SK-N-SH treated with all-trans-retinoic acid at 6 μM for 48 hours (cell line): ENCODE results near the gene FGF4.

Experiments
- ATAC-seq: fragments of 200-7000 bp; cut with Tn5 transposase; 3 replicates; pipeline ENCODE4 v1.9.1; 2020; ENCODE audit warnings: mild to moderate bottlenecking, moderate library complexity
- ARNTL ChIP-seq: fragments of 450-650 bp; formaldehyde crosslinking; IDR thresholded peaks from 2 replicates; pipeline ENCODE4 v1.5.0; 2020; ENCODE audit warnings: low read depth, mild to moderate bottlenecking, moderate library complexity, borderline replicate concordance
- BACH2 ChIP-seq: fragments of 250-450 bp; sonication (Bioruptor Pico); IDR thresholded peaks from 2 replicates; pipeline ENCODE4 v1.9.0; 2021; ENCODE audit warnings: mild to moderate bottlenecking, borderline replicate concordance
- CSDC2 ChIP-seq: fragments of 250-450 bp; sonication (Bioruptor Pico); IDR thresholded peaks from 2 replicates; pipeline ENCODE4 v1.5.0; 2020; ENCODE audit warnings: mild to moderate bottlenecking, moderate library complexity
- CSRNP3 ChIP-seq: fragments of 250-450 bp; sonication (Bioruptor Pico); IDR thresholded peaks from 2 replicates; pipeline ENCODE4 v1.5.1; 2021; ENCODE audit warnings: mild to moderate bottlenecking, moderate library complexity
- ESRRG ChIP-seq: fragments of 250-450 bp; sonication (Bioruptor Pico); IDR thresholded peaks from 2 replicates; pipeline ENCODE4 v1.6.1; 2021; ENCODE audit warnings: mild to moderate bottlenecking
- GLIS3 ChIP-seq: fragments of 250-450 bp; sonication (Bioruptor Pico); IDR thresholded peaks from 2 replicates; pipeline ENCODE4 v1.5.0; 2020; ENCODE audit warnings: mild to moderate bottlenecking, moderate library complexity
- ISL1 ChIP-seq: fragments of 250-450 bp; sonication (Bioruptor Pico); IDR thresholded peaks from 2 replicates; pipeline ENCODE4 v2.1.2; 2022; ENCODE audit warnings: mild to moderate bottlenecking, moderate library complexity
- OSR1 ChIP-seq: fragments of 250-450 bp; sonication (Bioruptor Pico); IDR thresholded peaks from 2 replicates; pipeline ENCODE4 v1.8.0; 2022; ENCODE audit warnings: moderate library complexity, mild to moderate bottlenecking, inconsistent platforms
- PATZ1 ChIP-seq: fragments of 250-450 bp; sonication (Bioruptor Pico); IDR thresholded peaks from 2 replicates; pipeline ENCODE4 v1.8.0; 2020; ENCODE audit warnings: mild to moderate bottlenecking, moderate library complexity, borderline replicate concordance
- POU6F1 ChIP-seq: fragments of 250-450 bp; sonication (Bioruptor Pico); IDR thresholded peaks from 2 replicates; pipeline ENCODE4 v1.8.0; 2021; ENCODE audit warnings: low read depth, mild to moderate bottlenecking, moderate library complexity, borderline replicate concordance
- PPARA ChIP-seq: fragments of 250-450 bp; sonication (Bioruptor Pico); IDR thresholded peaks from 2 replicates; pipeline ENCODE4 v1.5.0; 2020; ENCODE audit warnings: mild to moderate bottlenecking, borderline replicate concordance
- RARB ChIP-seq: fragments of 250-450 bp; sonication (Bioruptor Pico); IDR thresholded peaks from 2 replicates; pipeline ENCODE4 v1.8.0; 2021; ENCODE audit warnings: mild to moderate bottlenecking, moderate library complexity
- SNAI2 ChIP-seq: fragments of 250-450 bp; sonication (Bioruptor Pico); IDR thresholded peaks from 2 replicates; pipeline ENCODE4 v1.5.0; 2020; ENCODE audit warnings: mild to moderate bottlenecking, moderate library complexity
- TCF4 ChIP-seq: fragments of 250-450 bp; sonication (Bioruptor Pico); IDR thresholded peaks from 2 replicates; pipeline ENCODE4 v1.8.0; 2021; ENCODE audit warnings: mild to moderate bottlenecking, moderate library complexity, borderline replicate concordance
- TOX ChIP-seq: fragments of 250-450 bp; sonication (Bioruptor Pico); IDR thresholded peaks from 2 replicates; pipeline ENCODE4 v1.8.0; 2021; ENCODE audit warnings: mild to moderate bottlenecking, moderate library complexity, borderline replicate concordance
- ZFP3 ChIP-seq: fragments of 250-450 bp; sonication (Bioruptor Pico); IDR thresholded peaks from 2 replicates; pipeline ENCODE4 v1.5.0; 2020; ENCODE audit warnings: mild to moderate bottlenecking, moderate library complexity
- ZFP30 ChIP-seq: fragments of 450-650 bp; formaldehyde crosslinking; IDR thresholded peaks from 2 replicates; pipeline ENCODE4 v1.5.0; 2022; ENCODE audit warnings: mild to moderate bottlenecking, moderate library complexity
- ZNF565 ChIP-seq: fragments of 450-650 bp; formaldehyde crosslinking; conservative IDR thresholded peaks from 2 replicates; pipeline ENCODE4 v1.5.0; 2020; ENCODE audit warnings: low read depth, mild to moderate bottlenecking, moderate library complexity
- ZNF70 ChIP-seq: fragments of 450-650 bp; formaldehyde crosslinking; IDR thresholded peaks from 2 replicates; pipeline ENCODE4 v1.5.0; 2020; ENCODE audit warnings: mild to moderate bottlenecking, moderate library complexity
- ZNF8 ChIP-seq: fragments of 450-650 bp; formaldehyde crosslinking; IDR thresholded peaks from 2 replicates; pipeline ENCODE4 v1.5.0; 2020; ENCODE audit warnings: mild to moderate bottlenecking, moderate library complexity
- TF ChIP-seq, protein P1 (sequence below): fragments of 250-450 bp; sonication (Bioruptor Pico); IDR thresholded peaks from 2 replicates; pipeline ENCODE4 v1.5.1; 2020; ENCODE audit warnings: low read depth, mild to moderate bottlenecking, moderate library complexity
- TF ChIP-seq, protein P2 (sequence below): fragments of 250-450 bp; sonication (Bioruptor Pico); IDR thresholded peaks from 2 replicates; pipeline ENCODE4 v1.5.0; 2020; ENCODE audit warnings: mild to moderate bottlenecking, moderate library complexity

FGF4 gene

DNA sequence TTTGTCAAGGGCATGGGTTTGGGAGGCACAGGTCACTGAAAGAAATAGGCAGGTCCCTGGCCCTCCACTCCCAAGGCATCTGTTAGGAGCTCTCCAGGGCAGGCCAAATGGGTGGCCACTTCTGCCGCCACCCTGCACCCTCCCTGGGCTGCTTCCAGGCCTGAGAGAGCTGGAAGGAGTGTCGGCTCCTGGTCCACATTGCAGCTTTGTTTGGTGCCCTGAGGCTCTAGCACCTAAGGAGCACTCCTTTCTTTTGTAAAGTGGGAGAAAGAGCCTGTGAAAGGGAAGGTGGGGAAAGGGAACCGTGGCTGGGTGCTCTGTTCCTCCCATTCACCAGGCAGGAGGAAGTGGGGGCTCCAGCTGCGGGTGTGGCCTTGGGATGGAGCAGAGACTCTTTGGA, 12.3 kb upstream of the FGF4 start:
- no peak for TF ChIP-seq BACH2
- TF ChIP-seq ISL1: no peak
- TF ChIP-seq ESRRG (CRISPR knock-in tag): no peak
- TF ChIP-seq POU6F1 (CRISPR knock-in tag): no peak
- TF ChIP-seq ZNF565 (CRISPR knock-in tag): no peak
- no peak for TF ChIP-seq ZFP30 (CRISPR knock-in tag)
- no peak for TF ChIP-seq CSRNP3 (CRISPR knock-in tag)
- TF ChIP-seq GLIS3: no peak
- TF ChIP-seq PATZ1 (CRISPR knock-in tag): no peak
- ATAC-seq: no peak

- TF ChIP-seq PPARA (CRISPR knock-in tag) (no peak), ISL1 (no peak), SNAI2 (CRISPR knock-in tag) (no peak), OSR1 (CRISPR knock-in tag) (no peak), CSRNP3 (CRISPR knock-in tag) (no peak), TCF4 (CRISPR knock-in tag) (no peak), BACH2 (no peak), ZFP3 (CRISPR knock-in tag) (no peak), RARB (CRISPR knock-in tag) (no peak), ARNTL (no peak), CSDC2 (CRISPR knock-in tag) (no peak)
- TF ChIP-seq, protein P1, sequence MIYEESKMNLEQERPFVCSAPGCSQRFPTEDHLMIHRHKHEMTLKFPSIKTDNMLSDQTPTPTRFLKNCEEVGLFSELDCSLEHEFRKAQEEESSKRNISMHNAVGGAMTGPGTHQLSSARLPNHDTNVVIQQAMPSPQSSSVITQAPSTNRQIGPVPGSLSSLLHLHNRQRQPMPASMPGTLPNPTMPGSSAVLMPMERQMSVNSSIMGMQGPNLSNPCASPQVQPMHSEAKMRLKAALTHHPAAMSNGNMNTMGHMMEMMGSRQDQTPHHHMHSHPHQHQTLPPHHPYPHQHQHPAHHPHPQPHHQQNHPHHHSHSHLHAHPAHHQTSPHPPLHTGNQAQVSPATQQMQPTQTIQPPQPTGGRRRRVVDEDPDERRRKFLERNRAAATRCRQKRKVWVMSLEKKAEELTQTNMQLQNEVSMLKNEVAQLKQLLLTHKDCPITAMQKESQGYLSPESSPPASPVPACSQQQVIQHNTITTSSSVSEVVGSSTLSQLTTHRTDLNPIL (CRISPR knock-in tag): no peak
- ATAC-seq: no peak
Measured at GRCh38 chr11:69781241-69781640, 6.1 kb upstream of the FGF4 start.

DNA sequence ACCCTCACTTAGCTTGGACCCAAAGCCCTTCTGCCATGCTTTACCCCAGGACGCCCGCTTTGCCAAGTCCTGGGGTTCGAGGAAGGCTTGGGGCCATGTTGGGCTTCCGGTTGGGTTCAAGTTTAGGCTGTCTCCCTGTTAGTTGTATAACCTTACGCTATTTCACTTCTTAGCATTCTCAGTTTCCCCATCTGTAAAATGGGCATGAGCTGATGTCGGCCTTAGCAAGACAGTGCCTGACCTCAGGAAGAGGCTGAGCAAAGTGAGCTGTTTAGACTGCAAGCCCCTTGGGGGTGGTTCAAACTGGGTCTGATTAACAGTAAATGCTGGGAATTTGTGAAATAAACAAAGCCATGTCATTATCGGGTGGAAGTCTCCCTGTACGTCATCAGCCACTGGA, 3.2 kb upstream of the FGF4 start:
- ATAC-seq: no peak
- no peak for TF ChIP-seq GLIS3
- no peak for TF ChIP-seq ZFP30 (CRISPR knock-in tag)
- no peak for TF ChIP-seq ESRRG (CRISPR knock-in tag)

DNA sequence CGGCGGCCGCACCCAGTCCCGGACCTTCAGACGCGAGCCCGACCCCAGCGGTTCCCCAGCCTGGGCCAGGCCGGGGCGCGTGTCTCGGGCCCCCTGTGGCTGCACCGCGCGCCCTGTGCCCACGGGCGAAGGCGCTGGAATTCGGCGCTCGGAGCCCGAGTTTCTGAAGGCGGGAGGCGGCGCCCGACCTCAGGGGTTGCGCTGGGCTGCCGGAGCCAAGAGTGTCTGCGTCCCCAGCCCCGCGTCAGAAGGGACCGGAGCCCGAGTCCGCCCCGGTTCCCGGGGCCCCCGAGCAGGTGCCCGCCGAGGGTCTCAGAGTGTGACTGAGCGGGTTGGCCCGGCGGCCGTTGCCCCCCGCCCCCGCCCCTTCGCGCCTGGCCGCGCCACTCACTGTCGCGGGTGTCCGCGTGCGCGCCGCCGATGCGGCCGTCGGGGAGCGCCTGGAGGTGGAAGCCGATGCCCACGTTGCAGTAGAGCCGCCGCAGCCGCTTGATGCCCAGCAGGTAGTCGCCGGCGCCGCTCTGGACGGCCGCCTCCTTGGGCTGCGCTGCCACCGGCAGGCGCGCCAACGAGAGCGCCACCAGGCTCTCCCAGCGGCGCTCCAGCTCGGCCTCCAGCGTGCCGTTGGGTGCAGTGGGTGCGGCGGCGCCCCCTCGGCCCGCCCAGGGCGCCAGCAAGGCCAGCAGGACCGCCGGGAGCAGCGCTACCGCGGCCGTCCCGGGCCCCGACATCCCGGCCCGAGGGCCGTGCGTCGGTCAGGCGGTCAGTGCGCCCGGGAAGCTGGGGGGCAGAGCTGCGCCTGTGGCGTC, 583 bp downstream of the FGF4 start:
- ATAC-seq: no peak
- TF ChIP-seq ZFP3 (CRISPR knock-in tag) (no peak), PPARA (CRISPR knock-in tag) (no peak), ZNF565 (CRISPR knock-in tag) (no peak), BACH2 (no peak), OSR1 (CRISPR knock-in tag) (no peak), TCF4 (CRISPR knock-in tag) (no peak), RARB (CRISPR knock-in tag) (no peak), TOX (CRISPR knock-in tag) (no peak), ESRRG (CRISPR knock-in tag) (no peak), ZFP30 (CRISPR knock-in tag) (no peak), ARNTL (no peak), ZNF70 (CRISPR knock-in tag) (no peak), GLIS3 (no peak), ZNF8 (no peak), PATZ1 (CRISPR knock-in tag) (no peak)
- TF ChIP-seq, protein P2, sequence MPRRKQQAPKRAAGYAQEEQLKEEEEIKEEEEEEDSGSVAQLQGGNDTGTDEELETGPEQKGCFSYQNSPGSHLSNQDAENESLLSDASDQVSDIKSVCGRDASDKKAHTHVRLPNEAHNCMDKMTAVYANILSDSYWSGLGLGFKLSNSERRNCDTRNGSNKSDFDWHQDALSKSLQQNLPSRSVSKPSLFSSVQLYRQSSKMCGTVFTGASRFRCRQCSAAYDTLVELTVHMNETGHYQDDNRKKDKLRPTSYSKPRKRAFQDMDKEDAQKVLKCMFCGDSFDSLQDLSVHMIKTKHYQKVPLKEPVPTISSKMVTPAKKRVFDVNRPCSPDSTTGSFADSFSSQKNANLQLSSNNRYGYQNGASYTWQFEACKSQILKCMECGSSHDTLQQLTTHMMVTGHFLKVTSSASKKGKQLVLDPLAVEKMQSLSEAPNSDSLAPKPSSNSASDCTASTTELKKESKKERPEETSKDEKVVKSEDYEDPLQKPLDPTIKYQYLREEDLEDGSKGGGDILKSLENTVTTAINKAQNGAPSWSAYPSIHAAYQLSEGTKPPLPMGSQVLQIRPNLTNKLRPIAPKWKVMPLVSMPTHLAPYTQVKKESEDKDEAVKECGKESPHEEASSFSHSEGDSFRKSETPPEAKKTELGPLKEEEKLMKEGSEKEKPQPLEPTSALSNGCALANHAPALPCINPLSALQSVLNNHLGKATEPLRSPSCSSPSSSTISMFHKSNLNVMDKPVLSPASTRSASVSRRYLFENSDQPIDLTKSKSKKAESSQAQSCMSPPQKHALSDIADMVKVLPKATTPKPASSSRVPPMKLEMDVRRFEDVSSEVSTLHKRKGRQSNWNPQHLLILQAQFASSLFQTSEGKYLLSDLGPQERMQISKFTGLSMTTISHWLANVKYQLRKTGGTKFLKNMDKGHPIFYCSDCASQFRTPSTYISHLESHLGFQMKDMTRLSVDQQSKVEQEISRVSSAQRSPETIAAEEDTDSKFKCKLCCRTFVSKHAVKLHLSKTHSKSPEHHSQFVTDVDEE (CRISPR knock-in tag): no peak
